HepG2 (cell line): Measurements from ENCODE around the gene BRMS1. TPM values are rescaled to one million over a fixed set of nuclear protein-coding genes. Genes with fewer than 3 reads are reported as not detected.
A peak's percentile ranks its signal among the peaks of the same experiment; 100 is the strongest.

Experiments used
- FOXO1 ChIP-seq: sonication (generic); formaldehyde crosslinking; IDR thresholded peaks from 2 replicates; pipeline ENCODE4 v1.4.0; 2020; ENCODE audit warnings: missing genetic modification reagents
- HNRNPH1 ChIP-seq: fragments of 200-400 bp; formaldehyde crosslinking; optimal IDR thresholded peaks from 2 replicates; pipeline ENCODE3; 2017; ENCODE audit warnings: mild to moderate bottlenecking, low read depth, low read length
- MEF2D ChIP-seq: sonication (generic); formaldehyde crosslinking; IDR thresholded peaks from 2 replicates; pipeline ENCODE4 v1.5.1; 2020; ENCODE audit warnings: mild to moderate bottlenecking, missing genetic modification reagents
- NFE2 ChIP-seq: sonication (generic); formaldehyde crosslinking; IDR thresholded peaks from 2 replicates; pipeline ENCODE4 v1.4.0; 2020; ENCODE audit warnings: missing genetic modification reagents
- SIX1 ChIP-seq: sonication (generic); formaldehyde crosslinking; IDR thresholded peaks from 2 replicates; pipeline ENCODE4 v1.4.0; 2020; ENCODE audit warnings: missing genetic modification reagents, borderline replicate concordance
- ZNF10 ChIP-seq: sonication (generic); formaldehyde crosslinking; IDR thresholded peaks from 2 replicates; pipeline ENCODE4 v1.4.0; 2020; ENCODE audit warnings: mild to moderate bottlenecking, low read depth, missing genetic modification reagents, borderline replicate concordance
- ZNF225 ChIP-seq: sonication (generic); formaldehyde crosslinking; IDR thresholded peaks from 2 replicates; pipeline ENCODE4 v1.4.0; 2020; ENCODE audit warnings: mild to moderate bottlenecking, missing genetic modification reagents
- ZNF333 ChIP-seq: sonication (generic); formaldehyde crosslinking; IDR thresholded peaks from 2 replicates; pipeline ENCODE4 v1.4.0; 2020; ENCODE audit warnings: mild to moderate bottlenecking, missing genetic modification reagents, borderline replicate concordance
- ZNF558 ChIP-seq: sonication (generic); formaldehyde crosslinking; IDR thresholded peaks from 2 replicates; pipeline ENCODE4 v1.9.0; 2022; ENCODE audit warnings: mild to moderate bottlenecking, missing genetic modification reagents, borderline replicate concordance
- ZNF768 ChIP-seq: sonication (generic); formaldehyde crosslinking; IDR thresholded peaks from 2 replicates; pipeline ENCODE4 v1.4.0; 2020; ENCODE audit warnings: missing genetic modification reagents
- ZSCAN5A ChIP-seq: sonication (generic); formaldehyde crosslinking; IDR thresholded peaks from 2 replicates; pipeline ENCODE4 v1.8.0; 2022; ENCODE audit warnings: mild to moderate bottlenecking, missing genetic modification reagents, borderline replicate concordance
- polyA plus RNA-seq, 8 experiments: library from polyadenylated mRNA; depleted of rRNA in 3 of 8; stranded (reverse) in 7 of 8; unstranded in 1 of 8; fragments of >200 nt; fragmentation: Illumina TruSeq in 4 of 8; extraction: Trizol in 4 of 8; gene quantifications; 2 replicates each; pipeline versions ENCODE4 v1.2.1 to v1.2.3, GENCODE V29; 2011 to 2016; ENCODE audit warnings: low read depth in 4 of 8, missing spikeins in 1 of 8, mixed read lengths in 1 of 8; ENCODE audit not compliant: insufficient read depth in 1 of 8
- total RNA-seq, 5 experiments: library from RNA; depleted of rRNA; stranded (reverse); fragments of >200 nt; fragmentation: Illumina TruSeq; extraction: Trizol; gene quantifications; 2 replicates each; pipeline ENCODE4 v1.2.3, GENCODE V29; 2016; ENCODE audit warnings: low read depth in 1 of 5
- TF ChIP-seq, protein P1 (sequence below): sonication (generic); formaldehyde crosslinking; IDR thresholded peaks from 2 replicates; pipeline ENCODE4 v1.5.0; 2020; ENCODE audit warnings: mild to moderate bottlenecking, missing genetic modification reagents, borderline replicate concordance
- TF ChIP-seq, protein P2 (sequence below): sonication (generic); formaldehyde crosslinking; IDR thresholded peaks from 2 replicates; pipeline ENCODE4 v1.5.1; 2020; ENCODE audit warnings: mild to moderate bottlenecking, missing genetic modification reagents, moderate library complexity
- TF ChIP-seq, protein P3 (sequence below): IDR thresholded peaks from 2 replicates; pipeline ENCODE4 v1.6.1; 2012; ENCODE audit warnings: inconsistent platforms

The BRMS1 gene
- total and polyA plus RNA-seq, 2 of the 13 experiments (the other 11 are each of a cell fraction or from before 2014, with no cell fraction given): 15.8 to 55.7 TPM

DNA sequence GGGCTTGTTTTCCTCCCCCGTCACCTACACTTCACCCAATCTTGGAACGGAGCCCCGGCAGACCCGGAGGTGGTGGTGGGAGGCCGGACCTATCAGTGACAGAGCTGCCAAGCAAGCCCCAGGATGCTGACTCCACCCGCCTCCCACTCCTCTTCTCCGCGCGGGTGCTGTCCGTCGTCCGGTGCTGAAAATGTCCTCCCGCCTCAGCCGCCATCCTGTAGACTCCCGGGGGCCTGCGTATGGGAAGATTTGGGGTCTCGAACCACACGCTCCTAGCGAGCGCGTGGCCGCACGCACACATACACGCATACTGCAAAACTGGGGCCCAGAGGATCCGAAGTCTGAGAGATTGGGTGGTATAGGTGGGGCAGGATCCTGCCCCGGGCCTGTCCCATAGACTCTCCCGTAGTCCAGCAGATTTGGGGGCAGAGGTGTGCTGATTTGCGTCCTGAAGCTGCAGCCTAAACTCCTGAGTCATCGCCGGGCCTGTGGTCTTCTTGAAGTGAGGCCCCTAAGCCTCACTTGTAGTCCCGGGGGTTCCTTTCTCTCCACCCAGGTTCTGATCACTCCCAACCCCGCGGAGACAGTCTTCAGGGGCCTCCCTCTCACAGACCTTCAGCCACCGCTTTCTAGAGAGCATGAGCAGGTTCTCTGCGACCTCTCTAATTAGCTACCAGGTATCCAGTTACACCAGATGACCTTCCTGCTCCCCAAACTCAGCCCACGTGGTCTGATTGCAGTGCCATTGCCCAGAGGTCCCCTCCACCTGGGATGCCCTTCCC, 55.2 kb downstream of the BRMS1 start (continued):
- TF ChIP-seq, protein P1, sequence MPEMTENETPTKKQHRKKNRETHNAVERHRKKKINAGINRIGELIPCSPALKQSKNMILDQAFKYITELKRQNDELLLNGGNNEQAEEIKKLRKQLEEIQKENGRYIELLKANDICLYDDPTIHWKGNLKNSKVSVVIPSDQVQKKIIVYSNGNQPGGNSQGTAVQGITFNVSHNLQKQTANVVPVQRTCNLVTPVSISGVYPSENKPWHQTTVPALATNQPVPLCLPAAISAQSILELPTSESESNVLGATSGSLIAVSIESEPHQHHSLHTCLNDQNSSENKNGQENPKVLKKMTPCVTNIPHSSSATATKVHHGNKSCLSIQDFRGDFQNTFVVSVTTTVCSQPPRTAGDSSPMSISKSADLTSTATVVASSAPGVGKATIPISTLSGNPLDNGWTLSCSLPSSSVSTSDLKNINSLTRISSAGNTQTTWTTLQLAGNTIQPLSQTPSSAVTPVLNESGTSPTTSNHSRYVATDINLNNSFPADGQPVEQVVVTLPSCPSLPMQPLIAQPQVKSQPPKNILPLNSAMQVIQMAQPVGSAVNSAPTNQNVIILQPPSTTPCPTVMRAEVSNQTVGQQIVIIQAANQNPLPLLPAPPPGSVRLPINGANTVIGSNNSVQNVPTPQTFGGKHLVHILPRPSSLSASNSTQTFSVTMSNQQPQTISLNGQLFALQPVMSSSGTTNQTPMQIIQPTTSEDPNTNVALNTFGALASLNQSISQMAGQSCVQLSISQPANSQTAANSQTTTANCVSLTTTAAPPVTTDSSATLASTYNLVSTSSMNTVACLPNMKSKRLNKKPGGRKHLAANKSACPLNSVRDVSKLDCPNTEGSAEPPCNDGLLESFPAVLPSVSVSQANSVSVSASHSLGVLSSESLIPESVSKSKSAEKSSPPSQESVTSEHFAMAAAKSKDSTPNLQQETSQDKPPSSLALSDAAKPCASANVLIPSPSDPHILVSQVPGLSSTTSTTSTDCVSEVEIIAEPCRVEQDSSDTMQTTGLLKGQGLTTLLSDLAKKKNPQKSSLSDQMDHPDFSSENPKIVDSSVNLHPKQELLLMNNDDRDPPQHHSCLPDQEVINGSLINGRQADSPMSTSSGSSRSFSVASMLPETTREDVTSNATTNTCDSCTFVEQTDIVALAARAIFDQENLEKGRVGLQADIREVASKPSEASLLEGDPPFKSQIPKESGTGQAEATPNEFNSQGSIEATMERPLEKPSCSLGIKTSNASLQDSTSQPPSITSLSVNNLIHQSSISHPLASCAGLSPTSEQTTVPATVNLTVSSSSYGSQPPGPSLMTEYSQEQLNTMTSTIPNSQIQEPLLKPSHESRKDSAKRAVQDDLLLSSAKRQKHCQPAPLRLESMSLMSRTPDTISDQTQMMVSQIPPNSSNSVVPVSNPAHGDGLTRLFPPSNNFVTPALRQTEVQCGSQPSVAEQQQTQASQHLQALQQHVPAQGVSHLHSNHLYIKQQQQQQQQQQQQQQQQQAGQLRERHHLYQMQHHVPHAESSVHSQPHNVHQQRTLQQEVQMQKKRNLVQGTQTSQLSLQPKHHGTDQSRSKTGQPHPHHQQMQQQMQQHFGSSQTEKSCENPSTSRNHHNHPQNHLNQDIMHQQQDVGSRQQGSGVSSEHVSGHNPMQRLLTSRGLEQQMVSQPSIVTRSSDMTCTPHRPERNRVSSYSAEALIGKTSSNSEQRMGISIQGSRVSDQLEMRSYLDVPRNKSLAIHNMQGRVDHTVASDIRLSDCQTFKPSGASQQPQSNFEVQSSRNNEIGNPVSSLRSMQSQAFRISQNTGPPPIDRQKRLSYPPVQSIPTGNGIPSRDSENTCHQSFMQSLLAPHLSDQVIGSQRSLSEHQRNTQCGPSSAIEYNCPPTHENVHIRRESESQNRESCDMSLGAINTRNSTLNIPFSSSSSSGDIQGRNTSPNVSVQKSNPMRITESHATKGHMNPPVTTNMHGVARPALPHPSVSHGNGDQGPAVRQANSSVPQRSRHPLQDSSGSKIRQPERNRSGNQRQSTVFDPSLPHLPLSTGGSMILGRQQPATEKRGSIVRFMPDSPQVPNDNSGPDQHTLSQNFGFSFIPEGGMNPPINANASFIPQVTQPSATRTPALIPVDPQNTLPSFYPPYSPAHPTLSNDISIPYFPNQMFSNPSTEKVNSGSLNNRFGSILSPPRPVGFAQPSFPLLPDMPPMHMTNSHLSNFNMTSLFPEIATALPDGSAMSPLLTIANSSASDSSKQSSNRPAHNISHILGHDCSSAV (CRISPR knock-in tag): no peak
- no peak for TF ChIP-seq NFE2 (CRISPR knock-in tag)
- TF ChIP-seq ZNF10 (CRISPR knock-in tag): no peak
- peak; percentile 55; the same call in 1 of the 2 replicates for TF ChIP-seq ZNF333 (CRISPR knock-in tag)
- no peak for TF ChIP-seq HNRNPH1
- TF ChIP-seq ZSCAN5A (CRISPR knock-in tag): 0 out of 2 replicates have a peak, but pooled peaks have one; percentile 39
- peak; percentile 72; the same call in 1 of the 2 replicates for TF ChIP-seq MEF2D (CRISPR knock-in tag)
- TF ChIP-seq, protein P2, sequence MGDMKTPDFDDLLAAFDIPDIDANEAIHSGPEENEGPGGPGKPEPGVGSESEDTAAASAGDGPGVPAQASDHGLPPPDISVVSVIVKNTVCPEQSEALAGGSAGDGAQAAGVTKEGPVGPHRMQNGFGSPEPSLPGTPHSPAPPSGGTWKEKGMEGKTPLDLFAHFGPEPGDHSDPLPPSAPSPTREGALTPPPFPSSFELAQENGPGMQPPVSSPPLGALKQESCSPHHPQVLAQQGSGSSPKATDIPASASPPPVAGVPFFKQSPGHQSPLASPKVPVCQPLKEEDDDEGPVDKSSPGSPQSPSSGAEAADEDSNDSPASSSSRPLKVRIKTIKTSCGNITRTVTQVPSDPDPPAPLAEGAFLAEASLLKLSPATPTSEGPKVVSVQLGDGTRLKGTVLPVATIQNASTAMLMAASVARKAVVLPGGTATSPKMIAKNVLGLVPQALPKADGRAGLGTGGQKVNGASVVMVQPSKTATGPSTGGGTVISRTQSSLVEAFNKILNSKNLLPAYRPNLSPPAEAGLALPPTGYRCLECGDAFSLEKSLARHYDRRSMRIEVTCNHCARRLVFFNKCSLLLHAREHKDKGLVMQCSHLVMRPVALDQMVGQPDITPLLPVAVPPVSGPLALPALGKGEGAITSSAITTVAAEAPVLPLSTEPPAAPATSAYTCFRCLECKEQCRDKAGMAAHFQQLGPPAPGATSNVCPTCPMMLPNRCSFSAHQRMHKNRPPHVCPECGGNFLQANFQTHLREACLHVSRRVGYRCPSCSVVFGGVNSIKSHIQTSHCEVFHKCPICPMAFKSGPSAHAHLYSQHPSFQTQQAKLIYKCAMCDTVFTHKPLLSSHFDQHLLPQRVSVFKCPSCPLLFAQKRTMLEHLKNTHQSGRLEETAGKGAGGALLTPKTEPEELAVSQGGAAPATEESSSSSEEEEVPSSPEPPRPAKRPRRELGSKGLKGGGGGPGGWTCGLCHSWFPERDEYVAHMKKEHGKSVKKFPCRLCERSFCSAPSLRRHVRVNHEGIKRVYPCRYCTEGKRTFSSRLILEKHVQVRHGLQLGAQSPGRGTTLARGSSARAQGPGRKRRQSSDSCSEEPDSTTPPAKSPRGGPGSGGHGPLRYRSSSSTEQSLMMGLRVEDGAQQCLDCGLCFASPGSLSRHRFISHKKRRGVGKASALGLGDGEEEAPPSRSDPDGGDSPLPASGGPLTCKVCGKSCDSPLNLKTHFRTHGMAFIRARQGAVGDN (CRISPR knock-in tag): peak; percentile 76
- TF ChIP-seq, protein P3, sequence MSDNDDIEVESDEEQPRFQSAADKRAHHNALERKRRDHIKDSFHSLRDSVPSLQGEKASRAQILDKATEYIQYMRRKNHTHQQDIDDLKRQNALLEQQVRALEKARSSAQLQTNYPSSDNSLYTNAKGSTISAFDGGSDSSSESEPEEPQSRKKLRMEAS: peak; percentile 68; the same call in 1 of the 2 replicates
- peak; percentile 60; the same call in 1 of the 2 replicates for TF ChIP-seq ZNF768 (CRISPR knock-in tag)
- peak; percentile 26; the same call in 1 of the 2 replicates for TF ChIP-seq ZNF558
- 0 out of 2 replicates have a peak, but pooled peaks have one; percentile 48 for TF ChIP-seq FOXO1
- TF ChIP-seq SIX1: peak; percentile 82
- TF ChIP-seq ZNF225: 0 out of 2 replicates have a peak, but pooled peaks have one; percentile 26
